Myocyte (in vitro differentiated cells): ENCODE measurements around the gene IFIT3. TPM values are rescaled to one million over a fixed set of nuclear protein-coding genes. Genes with fewer than 3 reads are reported as not detected.

Source experiments
- DNase-seq: peaks from one replicate; pipeline ENCODE4 v3.0.0-alpha.2; 2012; ENCODE audit warnings: low read depth
- total RNA-seq: library from RNA; depleted of rRNA; stranded (reverse); fragments of >200 nt; gene quantifications from 2 replicates; pipeline ENCODE4 v1.2.3, GENCODE V29; 2014

IFIT3 gene
- total RNA-seq, 1 donor from 2014 or later, result 21.8 TPM

GRCh38 chr10:89355394-89355931, 27.7 kb downstream of the IFIT3 start:
- DNase-seq, result no peak

GRCh38 chr10:89357096-89357495, 29.3 kb downstream of the IFIT3 start:
- DNase-seq, result no peak

- no peak for DNase-seq
Observed at GRCh38 chr10:89357975-89358374, 30.2 kb downstream of the IFIT3 start.

DNA sequence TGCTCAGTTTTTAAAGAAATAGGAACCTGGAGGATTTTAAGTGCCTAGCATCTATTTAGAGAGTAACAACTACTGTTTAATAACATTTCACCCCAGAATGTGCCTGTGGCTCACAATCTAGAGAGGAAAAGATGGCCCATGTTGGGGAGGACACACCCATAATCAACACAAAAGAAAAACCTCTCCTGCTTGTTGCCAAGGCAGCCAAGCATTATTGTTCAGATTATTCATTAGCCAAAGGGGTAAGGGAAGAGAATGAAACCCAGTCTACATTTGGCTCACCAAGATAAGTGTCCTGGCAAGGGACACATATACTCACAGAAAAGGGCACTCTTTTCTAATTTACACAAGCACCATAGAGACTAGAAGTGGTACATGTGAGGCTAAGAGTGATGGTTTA, 32.4 kb downstream of the IFIT3 start:
- no peak for DNase-seq

DNA sequence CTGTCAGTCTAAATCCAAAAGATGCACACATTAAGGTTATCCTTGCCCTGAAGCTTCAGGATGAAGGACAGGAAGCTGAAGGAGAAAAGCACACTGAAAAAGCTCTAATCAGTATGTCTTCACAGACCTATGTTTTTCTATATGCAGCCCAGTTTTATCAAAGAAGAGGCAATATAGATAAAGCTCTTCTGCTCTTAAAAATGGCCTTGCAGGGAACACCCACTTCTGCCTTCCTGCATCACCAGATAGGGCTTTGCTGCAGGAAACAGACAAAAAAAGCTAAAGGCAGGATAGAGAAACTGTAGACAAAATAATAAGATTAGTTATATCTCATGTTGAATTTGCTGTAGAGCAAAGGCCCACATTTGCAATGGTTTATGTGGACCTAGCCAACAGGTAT, 35.1 kb downstream of the IFIT3 start:
- DNase-seq, result no peak

DNA sequence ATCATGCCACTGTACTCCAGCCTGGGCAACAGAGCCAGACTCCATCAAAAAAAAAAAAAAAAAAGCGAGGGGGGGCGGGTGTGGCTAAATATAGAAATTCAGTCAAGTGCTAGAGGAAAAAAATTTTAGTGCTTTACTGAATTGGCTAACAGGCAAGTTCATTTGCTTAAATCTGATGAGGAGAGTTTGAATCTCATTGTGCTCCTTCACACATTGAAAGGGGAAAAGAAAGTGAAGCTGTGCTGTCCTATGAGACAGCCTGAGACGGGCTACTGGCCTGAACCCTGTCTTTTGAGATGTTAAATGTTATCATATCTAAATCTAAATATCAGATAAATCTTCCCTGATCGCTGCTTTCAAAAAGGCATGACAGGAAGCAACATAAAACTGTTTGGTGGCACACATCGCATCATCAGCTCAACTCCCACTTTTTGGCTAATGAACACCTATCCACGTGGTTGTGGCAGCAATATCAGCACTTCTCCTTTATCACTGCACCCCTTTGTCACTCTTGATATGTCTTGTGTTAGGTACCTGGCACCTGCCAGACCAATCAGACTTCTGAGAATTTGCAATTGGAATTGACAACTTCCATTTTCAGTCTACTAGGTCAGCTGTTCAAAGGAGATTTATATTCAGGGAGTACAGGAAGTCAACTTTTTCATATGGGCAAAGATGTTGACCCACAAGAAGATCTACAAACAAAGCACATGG, 36.1 kb downstream of the IFIT3 start:
- no peak for DNase-seq

GRCh38 chr10:89364531-89364930, 36.7 kb downstream of the IFIT3 start:
- DNase-seq, result no peak

- no peak for DNase-seq
Observed at GRCh38 chr10:89367529-89367928, 39.7 kb downstream of the IFIT3 start.

GRCh38 chr10:89368129-89368528, 40.3 kb downstream of the IFIT3 start:
- no peak for DNase-seq

- DNase-seq, result peak; percentile 85
Observed at GRCh38 chr10:89369156-89370105, 41.6 kb downstream of the IFIT3 start.

GRCh38 chr10:89371079-89371478, 43.3 kb downstream of the IFIT3 start:
- no peak for DNase-seq

DNA sequence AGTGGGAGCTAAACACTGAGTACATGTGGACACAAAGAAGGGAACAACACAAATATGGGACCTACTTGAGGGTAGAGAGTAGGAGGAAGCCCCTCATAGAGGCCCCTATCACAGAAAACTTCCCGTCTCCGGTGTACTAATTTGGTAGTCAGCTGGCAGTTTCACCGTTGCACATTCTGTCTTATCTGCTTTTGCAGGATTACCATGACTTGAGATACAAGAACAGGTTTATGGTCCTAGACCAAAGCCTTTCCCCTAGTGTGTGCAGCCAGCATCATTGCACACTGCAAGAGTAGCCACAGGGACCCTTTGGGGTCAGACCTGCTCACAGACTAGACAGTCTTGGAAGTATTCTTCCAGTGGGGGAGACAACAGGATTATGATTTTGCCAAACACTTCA, 44.2 kb downstream of the IFIT3 start:
- no peak for DNase-seq

- DNase-seq, result peak; percentile 85
Observed at GRCh38 chr10:89373916-89374711, 46.3 kb downstream of the IFIT3 start.

DNA sequence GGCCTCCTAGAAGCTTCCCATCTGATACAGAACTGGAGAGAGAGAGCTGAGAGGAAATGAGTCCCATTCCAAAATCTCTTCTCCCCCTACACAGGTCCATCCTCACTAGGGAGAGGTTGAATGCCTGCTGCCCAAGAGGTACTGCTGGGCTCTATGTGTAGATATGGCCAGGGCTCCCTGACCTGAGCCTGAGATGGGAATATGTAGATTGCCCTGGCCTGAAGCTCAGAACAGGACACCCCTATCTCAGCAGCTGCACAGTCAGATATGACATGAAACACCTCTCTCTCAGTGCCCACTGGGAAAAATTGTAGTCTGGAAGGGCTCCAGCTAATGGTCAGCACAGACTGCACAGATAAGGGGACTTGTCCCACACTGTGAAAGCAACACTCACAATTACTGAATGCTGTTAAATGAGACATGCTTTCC, 46.9 kb downstream of the IFIT3 start:
- DNase-seq, result no peak

- no peak for DNase-seq
Observed at GRCh38 chr10:89377705-89378637, 50.2 kb downstream of the IFIT3 start, which contains the start of gene IFIT1B. Gene IFIT1B, plus strand, starts transcription at chr10:89378056. Its CDS starts 80 bp downstream, at chr10:89378136.

GRCh38 chr10:89379103-89379502, 51.3 kb downstream of the IFIT3 start:
- DNase-seq, result no peak

GRCh38 chr10:89382757-89383156, 55.0 kb downstream of the IFIT3 start:
- no peak for DNase-seq

DNA sequence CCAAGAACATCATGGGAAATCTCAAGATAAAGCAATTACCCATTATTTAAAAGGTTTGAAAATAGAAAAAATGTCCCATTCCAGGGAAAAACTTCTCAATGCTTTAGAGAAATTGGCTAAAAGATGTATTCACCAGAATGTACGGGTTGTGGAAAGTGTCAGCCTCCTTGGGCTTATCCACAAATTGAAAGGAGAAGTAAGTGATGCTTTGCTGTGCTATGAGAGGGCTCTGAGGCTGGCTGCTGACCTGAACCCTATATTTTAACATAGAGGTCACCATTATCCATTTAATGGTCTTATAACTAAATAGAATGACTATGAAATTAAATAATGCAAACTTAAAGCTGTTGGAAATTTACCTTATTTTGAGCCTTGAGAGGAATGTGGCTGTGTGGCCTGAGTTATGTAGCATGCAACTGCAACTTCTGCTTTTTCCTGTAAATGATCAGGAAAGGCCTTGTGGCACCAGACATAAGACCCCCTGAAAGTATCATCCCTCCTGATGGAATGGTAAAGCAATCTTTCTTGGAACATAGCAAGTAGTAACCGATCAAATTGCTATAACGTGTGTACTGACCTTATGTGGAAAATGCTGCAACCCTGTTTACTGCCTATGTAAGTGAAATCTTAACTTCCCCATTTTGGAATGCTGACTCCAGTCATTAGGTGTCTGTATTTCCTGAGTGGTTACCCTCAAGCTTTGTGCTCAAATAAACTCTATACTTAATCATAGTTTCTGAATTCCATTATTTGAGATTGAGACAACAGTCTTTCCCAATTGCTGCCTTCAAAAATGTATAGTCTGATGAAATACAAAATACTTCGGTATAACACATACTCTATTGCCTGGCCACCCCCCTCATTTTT, 56.9 kb downstream of the IFIT3 start:
- DNase-seq, result no peak

DNA sequence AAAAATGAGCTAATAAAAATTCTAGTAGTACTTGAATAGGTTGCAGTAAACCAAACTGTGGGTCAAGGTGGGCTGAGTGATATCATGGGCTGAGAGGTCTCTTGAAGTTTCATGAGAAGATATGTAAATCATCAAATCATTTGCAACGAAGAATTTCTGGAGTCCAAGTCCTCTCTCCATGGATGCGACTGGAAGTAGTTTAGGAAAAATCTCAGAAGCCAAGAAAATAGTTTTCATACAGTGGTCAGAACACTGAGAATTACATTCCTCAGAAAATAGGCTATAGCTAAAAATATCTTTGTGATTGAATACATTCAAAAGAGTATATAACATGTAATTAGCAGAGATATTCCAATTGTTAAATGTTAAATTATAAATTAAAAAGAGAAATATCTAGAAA, 61.0 kb downstream of the IFIT3 start:
- no peak for DNase-seq
